HEK293T (cell line): ENCODE measurements around the gene NKAIN2.

Experiments
- ARNT ChIP-seq: fragments of 450-650 bp; IDR thresholded peaks from 2 replicates; pipeline ENCODE4 v1.6.1; 2017; ENCODE audit warnings: mild to moderate bottlenecking
- ELF4 ChIP-seq: fragments of 450-650 bp; IDR thresholded peaks from 2 replicates; pipeline ENCODE4 v1.6.1; 2017; ENCODE audit warnings: antibody characterized with exemption
- FOXK2 ChIP-seq: fragments of 450-650 bp; IDR thresholded peaks from 2 replicates; pipeline ENCODE4 v1.6.1; 2016; ENCODE audit warnings: mild to moderate bottlenecking
- LEF1 ChIP-seq: fragments of 450-650 bp; IDR thresholded peaks from 2 replicates; pipeline ENCODE4 v1.6.1; 2017; ENCODE audit warnings: mild to moderate bottlenecking, borderline replicate concordance
- NFRKB ChIP-seq: fragments of 450-650 bp; IDR thresholded peaks from 2 replicates; pipeline ENCODE4 v1.6.1; 2016; ENCODE audit warnings: mild to moderate bottlenecking, moderate library complexity
- SP1 ChIP-seq: fragments of 450-650 bp; IDR thresholded peaks from 2 replicates; pipeline ENCODE4 v1.6.1; 2017
- TARDBP ChIP-seq: fragments of 450-650 bp; IDR thresholded peaks from 2 replicates; pipeline ENCODE4 v1.6.1; 2016

DNA sequence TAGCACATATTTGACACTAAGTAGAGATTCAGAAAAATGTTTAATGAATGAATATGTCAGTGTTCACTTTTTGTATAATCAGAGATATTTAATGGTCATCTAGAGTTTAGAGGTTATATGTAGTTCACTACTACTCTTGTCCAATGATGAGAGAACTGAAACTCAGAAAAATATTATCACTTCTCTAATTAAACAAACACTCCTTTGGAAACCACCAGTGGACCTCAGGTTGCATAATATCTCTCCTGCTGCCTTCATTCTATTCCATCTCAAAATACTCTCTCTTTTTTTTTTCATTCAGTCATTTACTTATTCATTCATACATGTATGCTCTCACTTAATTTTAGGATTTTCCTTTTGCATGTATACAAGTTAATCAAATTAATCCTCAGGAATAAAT lies 735.4 kb downstream of the NKAIN2 start:
- TF ChIP-seq TARDBP (no peak), ARNT (no peak), SP1 (no peak), ELF4 (no peak), FOXK2 (no peak), LEF1 (no peak), NFRKB (no peak)
